Adrenal gland (tissue), 5 donors: ENCODE results near the gene TELO2.

ENCODE experiments used
- CTCF ChIP-seq, 6 experiments: fragments of 450-650 bp in 4 of 6; fragments of 200-600 bp in 2 of 6; sonication (generic) in 1 of 6; IDR thresholded peaks; 1 replicate in 5 of 6; 2 replicates in 1 of 6; pipeline versions ENCODE4 v1.5.1 to v1.8.0; 2016 to 2021; ENCODE audit warnings: antibody characterized with exemption in 6 of 6, mild to moderate bottlenecking in 2 of 6, moderate library complexity in 1 of 6
- POLR2A ChIP-seq, 2 donors: fragments of 450-650 bp; IDR thresholded peaks; one replicate each; pipeline ENCODE4 v1.6.1; 2017; ENCODE audit warnings: antibody characterized with exemption in 2 of 2, mild to moderate bottlenecking in 2 of 2, moderate library complexity in 1 of 2
- donor health status: DM: no; HTN: no; CAD: no.

DNA sequence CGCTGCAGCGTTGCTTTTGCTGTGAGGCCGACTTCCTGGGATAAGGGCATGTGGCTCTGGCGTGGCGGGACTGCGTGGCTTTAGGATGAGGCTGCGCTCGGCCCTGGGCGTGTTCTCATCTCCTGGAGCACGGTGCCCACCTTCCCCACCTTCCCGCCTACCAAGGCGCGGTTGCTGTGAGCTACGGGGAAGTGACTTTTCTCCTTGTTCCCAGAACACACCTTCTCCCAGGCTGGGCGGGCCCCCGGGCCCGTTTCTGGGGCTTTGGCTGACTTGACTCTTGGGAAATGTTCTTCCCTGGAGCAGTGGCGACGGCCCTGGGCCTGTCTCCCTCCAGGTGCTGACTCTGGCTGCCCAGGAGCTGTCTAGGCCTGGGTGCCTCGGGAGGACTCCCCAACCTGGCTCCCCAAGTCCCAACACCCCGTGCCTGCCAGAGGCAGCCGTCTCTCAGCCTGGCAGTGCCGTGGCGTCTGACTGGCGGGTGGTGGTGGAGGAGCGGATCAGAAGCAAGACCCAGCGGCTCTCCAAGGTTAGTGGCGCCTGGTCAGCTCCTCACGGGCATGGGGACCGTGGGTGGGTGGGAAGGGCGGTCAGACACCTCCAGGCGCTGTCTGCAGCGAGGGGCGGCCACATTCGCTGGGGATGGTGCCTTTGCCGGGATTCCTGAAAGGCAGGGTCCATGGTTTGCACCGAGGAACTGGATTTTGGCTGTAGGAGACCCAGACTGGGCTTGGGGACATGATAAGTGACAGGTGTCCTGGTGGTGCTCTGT, 12.1 kb downstream of the TELO2 start:
- TF ChIP-seq CTCF (IDR thresholded peaks at IDR 0.05) (no peak), POLR2A (IDR thresholded peaks at IDR 0.05) (no peak)
